GM08714 (cell line): ENCODE data around the gene SKAP1.
"Not testable (repeated sequence)": the region's sequence is repeated elsewhere in the genome, so short reads cannot be mapped to it uniquely, and the experiment has no call there.

Experiments
- H3K4me3 ChIP-seq: fragments of 200-500 bp; sonication (Bioruptor generic); 2 replicates; pipeline ENCODE4 v1.5.1; 2014; ENCODE audit warnings: mild to moderate bottlenecking, low read length, inconsistent platforms
- ZNF274 ChIP-seq: IDR thresholded peaks from 2 replicates; pipeline ENCODE4 v1.6.1; 2012; ENCODE audit warnings: mild to moderate bottlenecking, low read depth, low read length

The SKAP1 gene

GRCh38 chr17:48413613-48414405 is 16.2 kb downstream of the SKAP1 start:
- H3K4me3 ChIP-seq: no peak overlapping the region
- TF ChIP-seq ZNF274: no peak

DNA sequence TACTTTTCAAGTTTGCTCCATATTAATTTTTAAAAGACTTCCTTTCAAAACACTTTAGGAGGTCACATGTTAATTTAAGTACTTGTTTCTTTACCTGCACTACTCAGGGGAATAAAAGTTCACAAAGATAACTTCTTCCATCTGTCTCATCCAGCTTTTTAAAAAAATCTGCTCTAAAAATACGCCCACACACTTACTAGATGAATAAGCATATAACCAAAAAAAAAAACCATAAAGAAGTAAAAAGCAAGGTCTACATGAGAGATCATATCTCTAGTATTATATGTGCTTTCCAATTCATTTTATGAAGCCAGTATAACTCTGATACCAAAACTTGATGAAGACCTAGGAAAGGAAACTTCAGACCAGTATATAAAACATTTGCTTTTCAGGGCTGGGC is 17.2 kb downstream of the SKAP1 start:
- no peak overlapping the region for H3K4me3 ChIP-seq
- no peak for TF ChIP-seq ZNF274

DNA sequence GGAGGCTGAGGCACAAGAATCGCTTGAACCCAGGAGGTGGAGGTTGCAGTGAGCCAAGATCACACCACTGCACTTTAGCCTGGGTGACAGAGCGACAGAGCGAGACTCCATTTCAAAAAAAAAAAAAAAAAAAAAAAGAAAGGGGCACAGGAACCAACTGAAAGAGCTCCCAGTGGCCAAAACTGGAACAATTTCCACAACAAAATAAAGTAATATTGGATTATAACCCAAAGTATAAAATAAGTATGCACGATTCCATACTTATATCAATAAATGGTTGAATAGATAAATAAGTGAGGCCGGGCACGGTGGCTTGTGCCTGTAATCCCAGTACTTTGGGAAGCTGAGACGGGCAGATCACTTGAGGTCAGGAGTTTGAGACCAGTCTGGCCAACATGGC is 19.2 kb downstream of the SKAP1 start:
- H3K4me3 ChIP-seq: not testable (repeated sequence)

DNA sequence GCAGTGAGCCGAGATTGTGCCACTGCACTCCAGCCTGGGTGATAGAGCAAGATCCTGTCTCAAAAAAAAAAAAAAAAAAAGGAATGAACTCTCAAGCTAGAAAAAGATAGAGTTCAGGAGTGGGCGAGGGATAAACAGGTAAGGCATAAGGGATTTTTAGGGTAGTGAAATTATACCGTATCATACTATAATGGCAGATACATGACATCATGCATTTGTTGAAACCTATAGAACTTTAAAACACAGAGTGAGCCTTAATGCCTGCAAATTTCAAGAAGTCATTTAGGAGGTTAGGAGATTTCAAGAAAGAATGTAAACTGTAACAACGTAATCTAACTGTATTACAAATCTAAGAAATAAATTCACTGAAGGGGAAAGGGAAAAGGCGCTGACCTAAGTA is 20.4 kb downstream of the SKAP1 start:
- H3K4me3 ChIP-seq: no peak overlapping the region
- no peak for TF ChIP-seq ZNF274

DNA sequence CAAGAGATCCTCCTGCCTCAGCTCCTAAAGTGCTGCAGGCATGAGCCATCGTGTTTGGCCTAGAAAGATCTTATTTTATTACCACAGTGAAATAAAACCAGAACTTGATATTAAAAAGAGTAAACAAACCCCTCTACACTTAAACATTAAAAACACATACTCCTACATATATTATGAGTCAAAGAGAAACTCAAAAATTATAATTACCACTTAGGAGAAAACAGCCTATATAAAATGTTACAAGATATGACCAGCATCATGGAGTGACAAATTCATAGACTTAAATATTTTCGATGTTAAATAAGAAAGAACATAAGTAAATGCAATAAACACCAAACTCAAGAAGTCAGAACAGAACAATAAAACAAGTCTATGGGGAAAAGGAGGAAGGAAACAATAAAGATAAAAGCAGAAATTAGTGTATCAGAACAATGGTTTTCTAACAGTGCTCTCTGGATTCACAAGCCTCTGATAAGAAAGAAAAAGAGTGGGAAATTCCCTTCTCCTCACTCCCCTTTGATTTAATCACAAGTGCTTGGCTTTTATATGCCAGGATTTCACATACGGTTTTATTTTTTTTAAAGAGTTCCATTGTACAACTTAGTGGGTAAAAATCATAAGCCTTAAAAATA is 23.0 kb downstream of the SKAP1 start:
- H3K4me3 ChIP-seq: no peak overlapping the region
- TF ChIP-seq ZNF274: no peak

DNA sequence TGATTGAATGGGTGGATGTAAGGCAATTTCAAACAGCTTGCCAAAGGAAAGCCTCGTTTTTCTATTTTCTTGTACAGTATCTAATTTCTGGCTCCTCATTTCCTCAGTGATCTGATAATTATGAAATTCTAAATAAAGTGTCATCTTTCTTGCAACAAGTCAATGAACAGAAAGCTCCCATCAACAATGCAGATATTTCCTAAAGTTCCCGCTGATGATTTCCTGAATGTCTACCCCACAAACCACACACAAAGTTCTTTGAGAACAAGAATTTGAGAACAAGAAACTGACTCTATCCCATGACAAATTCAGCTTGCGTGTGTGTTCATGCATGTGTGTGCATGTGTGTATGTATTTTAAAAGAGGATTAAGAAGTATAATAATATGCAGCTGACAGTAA is 35.2 kb downstream of the SKAP1 start:
- TF ChIP-seq ZNF274: no peak
- H3K4me3 ChIP-seq: no peak overlapping the region

DNA sequence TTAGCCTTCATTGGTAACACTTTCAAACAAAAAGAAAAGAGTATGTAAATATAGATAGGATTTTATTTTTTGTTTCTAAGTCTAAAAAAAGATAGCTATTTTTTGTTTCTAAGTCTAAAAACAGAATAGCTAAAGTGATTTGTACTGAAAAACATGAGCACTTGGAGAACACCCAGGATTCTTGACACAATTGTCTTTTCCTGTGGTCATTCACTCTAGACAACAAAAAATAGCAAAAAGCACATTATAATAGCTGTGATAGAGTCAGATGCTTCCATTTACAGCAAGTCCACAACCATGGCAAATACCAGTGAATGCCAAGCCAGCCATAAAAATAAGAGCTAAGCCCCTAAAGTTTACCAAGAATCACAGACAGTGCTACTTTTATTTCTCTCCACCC is 36.7 kb downstream of the SKAP1 start:
- TF ChIP-seq ZNF274: no peak
- no peak overlapping the region for H3K4me3 ChIP-seq

GRCh38 chr17:48392857-48393256 is 37.2 kb downstream of the SKAP1 start:
- no peak for TF ChIP-seq ZNF274
- H3K4me3 ChIP-seq: no peak overlapping the region

DNA sequence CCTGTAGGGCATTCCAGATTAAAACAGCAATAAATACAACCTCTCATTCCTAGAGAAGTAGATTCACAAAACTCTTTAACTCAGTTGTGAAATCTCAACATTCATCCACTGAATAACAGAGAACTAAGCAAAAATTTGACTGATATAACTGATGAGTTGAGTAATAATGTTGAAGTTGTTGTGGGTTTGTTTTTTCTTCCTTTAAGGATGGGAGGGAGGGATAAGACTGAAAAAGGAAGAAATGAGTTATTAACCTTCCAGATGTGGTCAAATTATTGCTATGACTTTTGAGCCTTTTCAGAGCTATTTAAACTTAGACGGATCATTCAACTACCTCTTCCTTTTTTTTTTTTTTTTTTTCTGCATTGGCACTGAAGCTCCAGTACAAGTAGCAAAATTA is 38.6 kb downstream of the SKAP1 start:
- TF ChIP-seq ZNF274: no peak
- no peak overlapping the region for H3K4me3 ChIP-seq

DNA sequence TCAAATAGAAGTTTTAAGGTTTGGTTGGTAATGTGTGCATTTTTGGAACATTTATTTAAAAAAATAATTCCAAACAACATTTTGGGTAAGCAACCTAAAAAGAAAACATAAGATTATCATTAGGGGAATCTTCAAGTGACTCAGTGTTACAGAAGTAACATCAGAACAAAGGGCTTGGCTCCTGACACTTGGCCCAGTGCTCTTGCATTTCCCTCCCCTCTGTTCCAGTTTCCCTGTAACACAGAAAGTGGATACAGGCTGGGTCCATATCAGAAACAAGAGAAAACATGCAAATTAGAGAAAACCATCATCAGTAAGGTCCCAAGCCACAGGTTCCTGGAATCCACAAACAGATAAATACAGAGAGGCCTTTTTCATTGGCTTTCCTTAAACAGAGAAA is 40.1 kb downstream of the SKAP1 start:
- no peak for TF ChIP-seq ZNF274
- H3K4me3 ChIP-seq: no peak overlapping the region

DNA sequence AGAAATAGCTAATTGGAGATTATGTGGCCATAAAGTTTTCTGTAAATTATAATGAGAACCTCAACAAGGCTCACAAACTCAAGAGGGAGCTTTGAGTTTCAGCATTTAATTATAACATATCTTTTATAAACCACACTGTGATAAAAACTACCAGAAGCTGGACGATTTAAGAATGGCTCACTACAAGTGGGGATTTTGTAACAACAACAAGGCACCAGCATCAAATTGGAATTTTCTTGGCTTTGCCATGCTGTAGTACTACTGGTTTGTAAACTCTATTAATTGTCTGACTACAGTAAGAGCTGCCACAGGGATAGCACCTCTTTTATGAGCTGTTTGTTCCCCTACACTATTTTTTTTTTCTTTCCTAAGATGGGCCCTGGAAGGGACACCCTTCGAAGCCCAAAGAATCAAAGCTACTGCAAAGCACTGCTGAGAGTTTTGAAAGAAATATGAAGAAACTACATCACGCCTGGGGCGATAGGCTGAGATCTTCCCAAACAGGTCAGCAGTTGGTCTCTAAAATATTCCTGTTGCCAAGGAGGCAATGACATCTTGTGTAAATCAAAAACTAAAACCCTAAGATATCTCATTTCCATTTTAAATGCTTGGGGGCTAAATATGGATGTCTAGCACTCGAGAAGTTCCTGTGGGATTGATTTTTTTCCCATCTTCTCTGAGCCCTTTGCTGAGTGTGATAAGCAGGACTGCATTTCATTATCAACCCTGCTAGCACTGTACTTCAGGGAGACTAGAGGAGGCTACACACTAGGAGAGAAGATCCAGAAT is 40.9 kb downstream of the SKAP1 start:
- H3K4me3 ChIP-seq: no peak overlapping the region
- no peak for TF ChIP-seq ZNF274

GRCh38 chr17:48386826-48387225 is 43.2 kb downstream of the SKAP1 start:
- no peak overlapping the region for H3K4me3 ChIP-seq
- no peak for TF ChIP-seq ZNF274

DNA sequence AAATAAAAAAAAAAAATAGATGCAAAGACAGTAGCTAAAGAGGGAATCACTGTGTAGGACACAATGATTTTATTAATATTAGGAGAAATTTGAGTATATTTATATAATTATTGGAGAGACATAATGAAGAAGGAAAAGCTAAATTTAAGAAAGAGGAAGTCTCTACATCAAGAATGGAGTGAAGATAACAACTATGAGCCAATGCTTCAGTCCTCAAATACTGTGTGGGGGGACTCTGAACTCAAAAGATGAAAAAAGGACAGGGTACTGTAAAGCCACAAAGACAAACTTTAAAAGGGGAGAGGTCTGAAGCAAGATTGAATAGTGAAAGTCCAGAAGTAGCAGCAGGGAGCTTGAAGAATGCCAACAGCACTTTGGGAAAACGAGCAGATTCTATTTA is 44.7 kb downstream of the SKAP1 start:
- no peak for TF ChIP-seq ZNF274
- no peak overlapping the region for H3K4me3 ChIP-seq

- no peak overlapping the region for H3K4me3 ChIP-seq
- no peak for TF ChIP-seq ZNF274
These were observed 45.9 kb downstream of the SKAP1 start for GRCh38 chr17:48384164-48384563.

DNA sequence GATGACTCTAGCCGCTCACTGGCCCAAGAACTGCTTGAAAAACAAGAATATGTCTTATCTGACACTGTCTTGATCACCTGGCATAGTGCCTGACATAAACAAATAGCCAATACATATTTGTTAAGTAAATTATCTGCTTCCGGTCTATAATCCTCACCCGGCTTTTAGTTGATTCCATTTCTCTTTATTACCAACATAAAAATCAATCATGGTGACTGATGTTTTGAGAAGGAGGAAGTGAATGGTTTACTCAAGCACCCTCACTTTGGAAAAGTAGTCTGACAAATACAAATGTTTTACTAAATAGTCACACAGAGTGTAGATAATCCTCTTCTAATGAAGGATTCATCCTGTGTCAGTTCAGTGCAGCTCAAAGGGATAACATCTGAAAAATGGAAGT is 47.0 kb downstream of the SKAP1 start:
- no peak overlapping the region for H3K4me3 ChIP-seq
- TF ChIP-seq ZNF274: no peak
